ENCODE data around the gene WDTC1.
A peak's percentile ranks its signal among the peaks of the same experiment; 100 is the strongest.
"Not testable (repeated sequence)": the region's sequence is repeated elsewhere in the genome, so short reads cannot be mapped to it uniquely, and the experiment has no call there.

Gene WDTC1, protein sequence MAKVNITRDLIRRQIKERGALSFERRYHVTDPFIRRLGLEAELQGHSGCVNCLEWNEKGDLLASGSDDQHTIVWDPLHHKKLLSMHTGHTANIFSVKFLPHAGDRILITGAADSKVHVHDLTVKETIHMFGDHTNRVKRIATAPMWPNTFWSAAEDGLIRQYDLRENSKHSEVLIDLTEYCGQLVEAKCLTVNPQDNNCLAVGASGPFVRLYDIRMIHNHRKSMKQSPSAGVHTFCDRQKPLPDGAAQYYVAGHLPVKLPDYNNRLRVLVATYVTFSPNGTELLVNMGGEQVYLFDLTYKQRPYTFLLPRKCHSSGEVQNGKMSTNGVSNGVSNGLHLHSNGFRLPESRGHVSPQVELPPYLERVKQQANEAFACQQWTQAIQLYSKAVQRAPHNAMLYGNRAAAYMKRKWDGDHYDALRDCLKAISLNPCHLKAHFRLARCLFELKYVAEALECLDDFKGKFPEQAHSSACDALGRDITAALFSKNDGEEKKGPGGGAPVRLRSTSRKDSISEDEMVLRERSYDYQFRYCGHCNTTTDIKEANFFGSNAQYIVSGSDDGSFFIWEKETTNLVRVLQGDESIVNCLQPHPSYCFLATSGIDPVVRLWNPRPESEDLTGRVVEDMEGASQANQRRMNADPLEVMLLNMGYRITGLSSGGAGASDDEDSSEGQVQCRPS

DNA sequence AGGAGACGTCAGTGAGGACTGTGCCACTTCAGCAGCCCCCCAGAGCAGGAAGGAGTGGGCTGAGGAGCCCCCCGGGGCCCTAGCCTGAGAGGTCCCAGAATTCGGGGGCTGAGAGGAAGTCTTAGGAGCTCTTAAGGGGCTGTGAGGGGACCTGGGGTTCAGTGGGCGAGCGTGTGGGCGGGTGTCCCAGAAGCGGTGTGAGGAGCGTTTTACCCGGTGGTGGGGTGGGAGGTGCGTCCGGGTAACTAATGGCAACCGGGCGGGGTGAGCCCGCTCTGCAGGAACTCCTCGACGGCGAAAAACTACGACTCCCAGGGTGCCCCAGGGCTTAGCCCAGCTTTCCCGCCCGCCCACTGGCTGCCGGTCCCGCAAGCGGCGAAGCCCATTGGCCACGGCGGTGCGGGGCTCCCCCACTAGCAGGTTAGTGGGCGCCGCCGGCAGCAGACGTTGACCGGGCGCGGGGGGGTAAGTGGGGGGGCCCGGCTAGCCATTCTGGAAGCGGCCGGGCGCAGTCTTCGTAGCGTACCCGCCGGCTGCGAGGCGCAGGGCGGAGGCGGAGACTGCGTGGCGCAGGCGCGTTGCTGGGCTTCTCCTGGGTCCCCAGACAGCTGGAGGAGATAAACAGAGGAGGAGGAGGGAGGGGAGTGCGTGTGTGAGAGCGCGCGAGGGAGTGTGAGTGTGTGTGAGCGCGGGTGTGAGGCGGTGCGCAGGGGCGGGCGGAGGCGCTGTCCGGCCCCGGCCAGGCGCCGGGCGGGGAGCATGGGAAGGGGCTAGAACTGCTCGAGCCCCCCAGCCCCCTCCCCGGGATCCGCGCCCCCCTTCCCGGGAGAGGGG, at the start of gene WDTC1:
Gene WDTC1 (plus strand): TSS at position 584 of the 834 bp plus-strand sequence. CDS start 26,423 bp downstream, outside the sequence.
- peak; percentile 93 for DNase-seq (ENCODE audit: low spot score)

DNA sequence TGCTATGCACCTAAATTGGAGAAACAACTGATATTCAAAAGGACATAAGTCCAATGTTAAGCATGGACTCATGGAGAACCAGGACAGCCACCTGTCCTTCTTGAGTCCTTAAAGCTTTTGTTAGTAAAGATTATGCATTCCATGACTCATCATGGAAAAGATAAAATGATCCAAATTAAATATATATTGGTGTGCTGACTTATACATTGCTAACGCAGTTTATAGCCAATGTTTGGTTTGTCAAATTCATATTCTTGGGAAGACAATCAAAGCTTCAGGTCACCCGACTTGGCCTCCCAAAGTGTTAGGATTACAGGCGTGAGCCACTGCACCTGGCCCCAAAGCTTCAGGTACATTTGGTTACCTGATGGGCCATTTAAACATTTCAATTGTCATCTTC, 49.8 kb upstream of the WDTC1 start:
- not testable (repeated sequence) for DNase-seq (ENCODE audit: low spot score)

DNA sequence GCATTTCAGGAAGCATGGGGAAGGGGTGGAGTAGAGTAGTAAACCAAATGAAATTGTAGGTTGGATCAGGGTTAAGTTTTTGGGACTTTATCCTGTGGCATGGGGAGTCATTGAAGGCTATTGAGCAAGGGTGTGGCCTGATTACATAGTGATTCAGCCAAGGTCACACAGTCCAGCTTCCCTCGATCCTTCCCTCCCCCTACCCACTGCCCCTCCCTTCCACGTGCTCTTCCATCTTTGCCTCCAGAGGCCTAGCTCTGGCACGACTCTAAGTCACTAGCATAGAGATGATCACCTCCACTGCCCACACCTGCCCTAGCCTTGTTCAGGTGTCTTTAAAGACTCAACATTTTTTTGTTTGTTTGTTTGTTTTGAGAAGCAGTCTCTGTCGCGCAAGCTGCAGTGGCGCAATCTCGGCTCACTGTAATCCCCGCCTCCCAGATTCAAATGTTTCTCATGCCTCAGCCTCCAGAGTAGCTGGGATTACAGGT, 42.3 kb upstream of the WDTC1 start:
- peak; percentile 36 for DNase-seq (ENCODE audit: low spot score)

DNA sequence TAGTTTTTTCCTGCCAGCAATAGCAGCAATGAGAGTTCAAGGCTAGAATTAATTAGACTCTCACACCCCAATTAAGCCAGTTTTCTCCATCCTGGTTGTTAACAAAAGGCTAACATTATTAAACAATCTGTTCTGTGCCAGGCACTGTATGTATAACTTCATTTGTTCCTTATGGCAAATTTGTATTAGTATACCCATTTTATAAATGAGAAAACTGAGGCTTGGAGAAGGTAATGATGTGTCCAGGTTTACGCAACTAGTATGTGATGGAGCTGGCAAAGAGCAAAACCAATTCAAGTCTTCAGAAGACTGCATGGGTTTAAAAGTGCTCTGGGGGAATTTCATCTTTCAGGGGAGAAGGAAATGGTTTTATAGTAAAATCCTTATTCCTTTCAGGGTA, 41.2 kb upstream of the WDTC1 start:
- DNase-seq (ENCODE audit: low spot score), result no peak

DNA sequence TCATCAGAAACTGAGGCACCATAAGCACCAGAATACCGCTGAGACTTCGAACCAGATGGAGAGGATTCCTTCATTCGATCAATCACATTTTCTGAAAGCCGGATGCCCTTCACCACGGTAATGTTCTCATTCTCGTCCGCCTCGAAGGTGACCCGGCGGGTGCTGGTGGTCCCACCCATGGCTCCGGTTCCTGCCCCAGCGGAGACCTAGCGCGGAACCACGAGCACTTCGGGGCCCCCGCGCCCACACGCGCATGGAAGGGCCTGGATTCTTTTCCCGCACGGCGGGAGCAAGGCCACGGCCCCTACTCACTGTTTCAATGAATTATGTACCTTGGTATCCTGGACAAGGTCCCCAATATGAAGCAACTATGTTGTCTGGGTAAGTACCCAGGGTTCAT, 33.1 kb upstream of the WDTC1 start:
- no peak for DNase-seq (ENCODE audit: low spot score)

DNA sequence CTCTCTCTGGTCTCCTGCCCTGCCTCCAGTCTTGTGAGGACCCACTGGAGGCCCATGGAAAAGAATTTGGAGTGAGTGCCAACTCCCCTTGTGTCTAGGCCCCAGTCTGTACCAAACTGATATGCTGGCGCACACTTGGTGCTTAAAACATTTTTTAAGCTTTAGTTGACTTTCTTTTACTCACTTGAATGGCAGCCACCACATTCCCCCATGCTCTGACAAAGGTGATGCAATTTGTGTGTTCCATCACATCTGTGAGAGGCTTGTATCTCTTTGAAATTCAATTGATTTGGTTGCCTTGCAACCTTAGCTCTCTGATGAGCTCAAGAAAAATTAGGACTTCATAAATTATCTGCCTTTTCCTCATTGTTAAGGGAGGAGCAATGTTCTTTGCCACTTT, 30.5 kb upstream of the WDTC1 start:
- DNase-seq (ENCODE audit: low spot score), result no peak

DNA sequence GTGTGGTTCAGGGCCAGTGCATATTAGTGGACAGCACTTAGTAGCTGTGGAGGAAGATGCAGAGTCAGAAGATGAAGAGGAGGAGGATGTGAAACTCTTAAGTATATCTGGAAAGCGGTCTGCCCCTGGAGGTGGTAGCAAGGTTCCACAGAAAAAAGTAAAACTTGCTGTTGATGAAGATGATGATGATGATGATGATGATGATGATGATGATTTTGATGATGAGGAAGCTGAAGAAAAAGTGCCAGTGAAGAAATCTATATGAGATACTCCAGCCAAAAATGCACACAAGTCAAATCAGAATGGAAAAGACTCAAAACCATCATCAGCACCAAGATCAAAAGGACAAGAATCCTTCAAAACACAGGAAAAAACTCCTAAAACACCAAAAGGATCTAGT, 27.2 kb upstream of the WDTC1 start:
- DNase-seq (ENCODE audit: low spot score), result not testable (repeated sequence)

DNA sequence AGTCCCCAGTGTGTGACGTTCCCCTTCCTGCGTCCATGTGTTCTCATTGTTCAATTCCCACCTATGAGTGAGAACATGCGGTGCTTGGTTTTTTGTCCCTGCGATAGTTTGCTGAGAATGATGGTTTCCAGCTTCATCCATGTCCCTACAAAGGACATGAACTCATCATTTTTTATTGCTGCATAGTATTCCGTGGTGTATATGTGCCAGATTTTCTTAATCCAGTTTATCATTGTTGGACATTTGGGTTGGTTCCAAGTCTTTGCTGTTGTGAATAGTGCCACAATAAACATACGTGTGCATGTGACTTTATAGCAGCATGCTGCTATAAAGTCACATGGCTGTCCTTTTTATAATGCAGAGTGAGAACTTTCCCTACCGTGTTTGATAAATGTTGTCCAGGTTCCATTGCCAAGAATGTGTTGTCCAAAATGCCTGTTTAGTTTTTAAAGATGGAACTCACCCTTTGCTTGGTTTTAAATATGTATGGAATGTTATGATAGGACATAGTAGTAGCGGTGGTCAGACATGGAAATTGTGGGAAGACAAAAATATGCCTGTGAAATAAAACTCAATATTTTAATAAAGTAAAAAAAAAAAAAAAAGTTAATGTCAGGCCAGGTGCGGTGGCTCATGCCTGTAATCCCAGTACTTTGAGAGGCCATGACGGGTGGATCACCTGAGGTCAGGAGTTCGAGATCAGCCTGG, 26.1 kb upstream of the WDTC1 start:
- DNase-seq (ENCODE audit: low spot score), result not testable (repeated sequence)

DNA sequence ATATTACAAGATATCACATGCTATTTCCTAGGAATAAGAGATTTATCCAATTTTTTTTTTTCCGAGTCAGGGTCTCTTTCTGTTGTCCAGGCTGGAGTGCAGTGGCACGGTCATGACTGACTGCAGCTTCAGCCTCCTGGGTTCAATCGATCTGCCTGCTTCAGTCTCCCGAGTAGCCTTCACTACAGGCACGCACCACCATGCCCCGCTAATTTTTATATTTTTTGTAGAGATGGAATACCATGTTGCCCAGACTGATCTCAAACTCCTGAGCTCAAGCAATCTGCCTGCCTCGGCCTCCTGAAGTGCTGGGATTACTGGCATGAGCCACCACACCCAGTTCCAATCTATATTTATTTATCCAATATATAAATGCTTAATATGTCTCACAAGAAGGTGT, 18.0 kb upstream of the WDTC1 start:
- DNase-seq (ENCODE audit: low spot score), result no peak

DNA sequence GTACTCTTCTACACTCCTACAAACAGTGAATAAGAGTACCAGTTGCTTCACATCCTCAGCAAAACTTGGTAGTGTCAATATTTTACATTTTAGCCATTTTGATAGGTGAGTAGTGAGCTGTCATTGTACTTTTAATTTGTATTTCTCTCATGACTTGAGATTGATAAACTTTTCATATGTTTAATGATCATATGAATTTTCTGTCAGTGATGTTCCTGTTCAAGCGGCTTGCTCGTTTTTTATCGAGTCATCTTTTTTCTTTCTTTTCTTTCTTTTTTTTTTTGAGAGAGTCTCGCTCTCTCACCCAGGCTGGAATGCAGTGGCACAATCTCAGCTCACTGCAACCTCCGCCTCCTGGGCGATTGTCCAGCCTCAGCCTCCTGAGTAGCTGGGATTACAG, 17.0 kb upstream of the WDTC1 start:
- DNase-seq (ENCODE audit: low spot score), result no peak

DNA sequence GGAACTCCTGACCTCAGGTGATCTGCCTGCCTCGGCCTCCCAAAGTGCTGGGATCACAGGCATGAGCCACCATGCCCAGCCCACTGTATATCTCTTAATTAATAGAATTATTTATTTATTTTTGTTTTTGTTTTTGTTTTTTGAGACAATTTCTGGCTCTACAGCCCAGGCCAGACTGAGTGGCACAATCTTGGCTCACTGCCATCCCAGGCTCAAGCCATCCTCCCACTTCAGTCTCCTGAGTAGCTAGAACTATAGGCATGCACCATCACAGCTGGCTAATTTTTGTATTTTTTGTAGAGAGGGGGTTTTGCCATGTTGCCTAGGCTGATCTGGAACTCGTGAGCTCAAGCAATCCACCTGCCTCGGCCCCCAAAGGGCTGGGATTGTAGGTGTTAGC, 15.7 kb upstream of the WDTC1 start:
- DNase-seq (ENCODE audit: low spot score), result no peak

DNA sequence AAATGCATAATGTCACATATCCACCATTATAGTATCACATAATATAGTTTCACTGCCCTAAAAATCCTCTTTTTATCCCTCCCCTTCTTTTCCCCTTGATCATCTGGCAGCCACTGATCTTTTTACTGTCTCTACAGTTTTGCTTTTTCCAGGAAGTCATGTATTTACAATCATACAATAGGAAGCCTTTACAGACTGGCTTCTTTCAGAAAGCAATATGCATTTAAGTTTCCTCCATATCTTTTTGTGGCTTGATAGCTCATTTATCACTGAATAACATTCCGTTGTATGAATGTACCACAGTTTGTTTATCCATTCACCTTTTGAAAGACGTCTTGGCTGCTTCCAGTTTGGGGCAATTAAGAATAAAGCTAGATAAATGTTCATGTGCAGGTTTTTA, 14.3 kb upstream of the WDTC1 start:
- no peak for DNase-seq (ENCODE audit: low spot score)

DNA sequence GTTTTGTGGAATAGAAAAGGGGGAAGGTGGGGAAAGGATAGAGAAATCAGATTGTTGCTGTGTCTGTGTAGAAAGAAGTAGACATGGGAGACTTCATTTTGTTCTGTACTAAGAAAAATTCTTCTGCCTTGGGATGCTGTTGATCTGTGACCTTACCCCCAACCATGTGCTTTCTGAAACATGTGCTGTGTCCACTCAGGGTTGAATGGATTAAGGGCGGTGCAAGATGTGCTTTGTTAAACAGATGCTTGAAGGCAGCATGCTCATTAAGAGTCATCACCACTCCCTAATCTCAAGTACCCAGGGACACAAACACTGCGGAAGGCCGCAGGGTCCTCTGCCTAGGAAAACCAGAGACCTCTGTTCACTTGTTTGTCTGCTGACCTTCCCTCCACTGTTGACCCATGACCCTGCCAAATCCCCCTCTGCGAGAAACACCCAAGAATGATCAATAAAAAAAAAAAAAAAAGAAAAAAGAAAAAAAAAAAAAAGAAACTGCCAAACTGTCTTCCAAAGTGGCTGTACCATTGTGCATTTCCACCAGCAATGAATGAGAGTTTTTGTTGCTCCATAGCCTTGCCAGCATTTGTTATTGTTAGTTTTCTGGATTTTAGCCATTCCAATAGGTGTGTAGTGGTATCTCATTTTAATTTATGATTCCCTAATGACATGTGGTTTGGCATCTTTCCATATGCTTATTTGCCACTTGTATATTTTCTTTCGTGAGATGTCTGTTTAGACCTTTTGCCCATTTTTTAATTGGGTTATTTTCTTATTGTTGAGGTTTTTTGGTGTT, 13.5 kb upstream of the WDTC1 start:
- DNase-seq (ENCODE audit: low spot score), result not testable (repeated sequence)

DNA sequence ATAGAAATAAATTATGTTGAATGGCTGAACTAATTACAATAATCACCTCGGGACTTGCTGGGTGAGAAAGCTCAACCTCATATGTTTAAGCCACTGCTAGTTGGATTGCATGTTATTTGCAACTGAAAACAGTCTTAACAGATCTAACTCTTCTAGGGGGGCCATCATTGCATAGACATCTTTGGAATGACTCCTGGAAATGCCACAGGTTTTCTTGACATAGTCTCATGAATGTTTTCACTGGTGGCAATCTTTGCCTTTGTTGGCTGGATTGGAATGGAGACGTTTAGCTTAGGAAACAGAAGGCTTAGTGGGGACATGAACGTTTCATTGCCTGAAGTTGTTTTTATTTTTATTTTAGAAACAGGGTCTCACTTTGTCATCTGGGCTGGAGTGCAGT, 8.8 kb upstream of the WDTC1 start:
- DNase-seq (ENCODE audit: low spot score), result no peak

DNA sequence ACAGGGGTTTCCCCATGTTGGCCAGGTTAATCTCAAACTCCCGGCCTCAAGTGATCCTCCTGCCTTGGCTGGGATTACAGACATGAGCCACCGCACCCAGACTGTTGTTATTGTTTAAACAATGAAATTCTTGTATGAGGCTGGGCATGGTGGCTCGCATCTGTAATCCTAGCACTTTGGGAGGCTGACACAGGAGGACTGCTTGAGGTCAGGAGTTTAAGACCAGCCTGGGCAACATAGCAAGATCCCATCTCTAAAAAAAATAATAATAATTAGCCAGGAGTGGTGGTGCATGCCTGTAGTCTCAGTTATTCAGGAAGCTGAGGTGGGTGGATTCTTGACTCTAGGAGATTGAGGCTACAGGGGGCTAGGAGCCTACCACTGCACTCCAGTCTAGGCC, 6.7 kb upstream of the WDTC1 start:
- DNase-seq (ENCODE audit: low spot score), result no peak

DNA sequence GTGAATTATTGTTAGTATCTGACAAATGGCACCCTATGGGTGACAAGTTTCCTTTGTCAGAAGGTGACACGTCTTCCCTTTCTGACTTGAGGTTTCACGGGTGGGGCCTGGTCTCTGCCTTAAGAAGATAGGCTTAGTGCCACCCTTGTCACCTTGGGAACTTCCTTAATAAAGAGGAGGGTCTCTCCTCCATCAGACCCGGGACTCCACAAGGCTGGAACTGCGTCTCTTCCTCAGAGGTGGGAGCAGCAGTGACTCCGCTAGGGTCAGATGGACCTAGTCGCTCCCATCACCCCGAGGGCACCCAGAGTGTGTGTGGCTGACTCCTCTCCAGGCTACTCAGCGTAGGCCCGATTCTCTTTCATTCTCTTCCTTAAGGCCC, 774 bp upstream of the WDTC1 start:
- no peak for DNase-seq (ENCODE audit: low spot score)

DNA sequence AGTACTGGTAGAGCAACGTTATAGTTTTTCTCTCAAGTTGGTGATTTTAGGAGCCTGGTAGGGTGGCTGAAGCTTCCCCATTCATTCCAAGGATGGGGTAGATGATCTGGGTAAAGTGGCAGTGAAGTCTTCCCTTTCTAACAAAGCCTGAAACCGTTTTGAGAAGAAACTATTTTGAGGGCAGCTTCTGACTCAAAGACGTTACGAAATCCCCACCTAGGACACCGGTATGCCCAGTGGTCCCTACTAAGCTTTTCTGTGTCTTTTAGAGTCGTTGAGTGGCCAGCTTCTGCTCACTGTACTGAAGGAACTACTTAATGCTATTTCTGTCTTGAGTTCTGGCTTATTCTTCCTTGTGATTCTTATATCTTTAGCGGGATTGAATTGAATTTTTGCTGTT, 1.4 kb downstream of the WDTC1 start:
- DNase-seq (ENCODE audit: low spot score), result no peak

DNA sequence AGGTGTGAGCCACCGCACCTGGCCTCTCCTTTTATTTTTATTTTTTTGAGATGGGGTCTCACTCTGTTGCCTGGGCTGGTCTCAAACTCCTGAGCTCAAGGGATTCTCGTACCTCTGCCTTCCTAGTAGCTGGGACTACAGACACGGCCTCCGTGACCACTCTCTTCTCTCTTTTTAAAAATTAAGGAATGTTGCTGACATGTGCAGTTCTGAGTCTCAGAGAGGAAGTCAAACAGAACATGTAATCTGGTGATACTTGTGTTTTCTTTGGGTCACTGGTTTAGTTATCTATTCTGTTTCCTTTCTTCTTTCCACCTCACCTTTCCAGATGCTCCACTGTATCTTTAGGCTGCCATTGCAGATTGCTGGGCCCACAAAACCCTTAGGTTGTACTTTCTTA, 2.7 kb downstream of the WDTC1 start:
- no peak for DNase-seq (ENCODE audit: low spot score)

DNA sequence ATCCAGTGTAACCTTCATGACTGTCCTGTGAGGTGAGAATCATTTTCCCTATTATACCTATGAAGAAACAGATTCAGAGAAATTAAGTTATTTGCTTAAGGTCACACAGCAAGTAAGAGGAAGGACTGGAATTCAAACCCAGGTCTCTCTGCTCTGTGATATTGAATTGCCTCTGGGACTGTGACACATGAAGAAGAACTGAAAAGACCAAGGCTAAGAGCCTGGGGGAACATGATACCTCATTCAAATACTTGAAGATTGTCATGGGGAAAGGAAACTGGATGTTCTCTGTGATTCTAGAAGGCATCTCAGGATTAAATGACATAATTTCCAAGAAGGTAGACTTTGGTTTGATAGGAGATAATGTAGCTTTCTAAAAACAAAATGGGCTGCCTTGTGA, 3.6 kb downstream of the WDTC1 start:
- no peak for DNase-seq (ENCODE audit: low spot score)

DNA sequence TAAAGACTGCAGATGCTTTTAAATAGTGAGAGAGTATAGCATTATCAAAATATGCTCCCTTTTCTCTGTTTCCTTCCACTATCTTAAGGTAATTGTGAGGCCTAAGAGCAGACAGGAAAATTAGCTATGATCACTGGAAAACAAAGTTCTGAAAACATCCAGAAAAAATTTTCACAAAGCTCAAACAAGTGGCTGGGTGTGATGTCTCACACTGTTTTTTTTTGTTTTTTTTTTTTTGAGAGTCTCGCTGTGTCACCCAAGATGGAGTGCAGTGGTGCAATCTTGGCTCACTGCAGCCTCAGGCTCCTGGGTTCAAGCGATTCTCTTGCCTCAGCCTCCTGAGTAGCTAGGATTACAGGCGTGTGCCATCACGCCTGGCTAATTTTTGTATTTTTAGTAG, 7.2 kb downstream of the WDTC1 start:
- DNase-seq (ENCODE audit: low spot score), result no peak

DNA sequence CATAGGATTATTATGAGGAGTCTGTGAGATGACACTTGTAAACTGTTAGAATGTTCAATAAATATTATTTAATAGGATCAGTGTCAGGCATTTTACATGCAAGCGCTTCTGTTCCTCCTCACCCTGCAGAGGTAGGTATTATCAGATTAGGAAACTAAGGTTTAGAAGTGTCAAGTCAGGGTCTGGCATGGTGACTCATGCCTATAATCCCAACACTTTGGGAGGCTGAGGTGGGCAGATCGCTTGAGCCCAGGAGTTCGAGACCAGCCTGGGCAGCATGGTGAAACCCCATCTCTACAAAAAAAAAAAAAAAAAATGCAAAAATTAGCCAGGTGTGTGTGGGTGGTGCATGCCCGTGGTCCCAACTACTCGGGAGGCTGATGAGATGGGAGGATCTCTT, 9.2 kb downstream of the WDTC1 start:
- not testable (repeated sequence) for DNase-seq (ENCODE audit: low spot score)
